Cerebellar cortex (tissue), 1 donor: ENCODE measurements around the gene RNF133.

ENCODE experiments used
- DNase-seq: peaks from one replicate; pipeline ENCODE4 v3.0.0-alpha.2; 2015; ENCODE audit warnings: low spot score

Gene RNF133, protein sequence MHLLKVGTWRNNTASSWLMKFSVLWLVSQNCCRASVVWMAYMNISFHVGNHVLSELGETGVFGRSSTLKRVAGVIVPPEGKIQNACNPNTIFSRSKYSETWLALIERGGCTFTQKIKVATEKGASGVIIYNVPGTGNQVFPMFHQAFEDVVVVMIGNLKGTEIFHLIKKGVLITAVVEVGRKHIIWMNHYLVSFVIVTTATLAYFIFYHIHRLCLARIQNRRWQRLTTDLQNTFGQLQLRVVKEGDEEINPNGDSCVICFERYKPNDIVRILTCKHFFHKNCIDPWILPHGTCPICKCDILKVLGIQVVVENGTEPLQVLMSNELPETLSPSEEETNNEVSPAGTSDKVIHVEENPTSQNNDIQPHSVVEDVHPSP

DNA sequence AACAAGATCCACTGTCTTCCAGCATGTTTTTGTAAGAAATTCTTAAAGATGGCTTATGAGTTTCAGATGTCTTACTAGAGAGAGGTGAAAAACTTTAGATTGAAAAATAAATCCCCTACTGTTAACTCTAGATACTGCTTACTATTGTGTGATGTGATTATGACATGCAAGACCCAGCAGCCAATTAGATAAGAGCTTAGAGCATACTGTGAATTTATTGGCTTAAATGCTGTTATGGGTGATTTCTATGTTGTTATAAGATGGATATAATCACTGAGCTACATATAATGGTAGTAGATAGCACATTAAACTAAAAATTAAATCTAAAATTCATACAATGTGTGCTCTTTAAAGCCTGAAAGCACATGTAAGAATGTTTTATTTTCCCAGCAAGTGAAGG lies at the start of gene RNF133:
RNF133 (minus strand) TSS at position 101 of the 400 bp plus-strand sequence. CDS start 199 bp downstream, outside the sequence.
- DNase-seq = no peak

GRCh38 chr7:122748195-122748594 lies 49.3 kb upstream of the RNF133 start:
- peak; percentile 86 for DNase-seq

DNA sequence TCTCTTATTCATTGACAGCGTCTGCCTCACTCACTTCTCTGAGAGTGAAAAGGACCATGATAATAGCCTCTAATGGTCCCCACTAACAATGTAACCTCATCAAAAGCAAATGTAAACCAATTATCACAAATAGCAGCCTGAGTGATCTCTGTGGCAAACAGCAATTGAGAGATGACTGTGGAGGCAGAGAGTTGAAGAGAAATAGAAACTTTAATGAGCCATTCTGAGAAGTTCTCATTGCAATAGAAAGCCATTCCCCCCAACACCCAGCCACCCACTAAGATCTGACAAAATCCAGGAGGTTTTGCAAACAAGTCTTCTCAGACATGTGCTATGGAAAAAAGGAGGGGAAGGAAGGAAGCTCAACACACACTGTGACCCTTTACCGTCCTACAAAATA lies 48.0 kb upstream of the RNF133 start:
- DNase-seq = no peak

- no peak for DNase-seq
These were observed 44.3 kb upstream of the RNF133 start for GRCh38 chr7:122743211-122743610.

GRCh38 chr7:122738947-122739346 lies 40.0 kb upstream of the RNF133 start:
- DNase-seq = no peak

GRCh38 chr7:122736183-122736582 lies 37.3 kb upstream of the RNF133 start:
- DNase-seq = peak; percentile 87

- no peak for DNase-seq
These were observed 28.8 kb upstream of the RNF133 start for GRCh38 chr7:122727759-122728158.

GRCh38 chr7:122727354-122727753 lies 28.4 kb upstream of the RNF133 start:
- DNase-seq = no peak

- DNase-seq = peak; percentile 68
These were observed 28.0 kb upstream of the RNF133 start for GRCh38 chr7:122726881-122727280.

DNA sequence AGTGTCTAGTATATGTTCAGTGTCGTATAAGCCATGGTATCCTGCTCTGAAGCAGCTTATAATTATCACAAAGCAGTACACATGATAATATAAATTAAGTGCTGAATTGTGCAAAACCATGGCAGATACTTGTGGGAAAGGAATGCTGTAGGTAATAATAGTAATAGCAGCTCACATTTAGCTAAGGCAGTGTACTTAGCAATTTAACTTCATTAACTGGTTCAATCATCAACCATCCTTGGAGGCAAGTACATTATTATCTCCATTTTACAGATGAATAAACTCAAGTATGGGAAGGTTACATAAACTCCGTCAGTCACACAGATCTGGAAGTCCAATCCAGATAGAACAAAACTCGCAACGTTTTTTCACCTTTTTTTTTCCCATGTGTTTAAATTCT lies 25.4 kb upstream of the RNF133 start:
- DNase-seq = no peak

DNA sequence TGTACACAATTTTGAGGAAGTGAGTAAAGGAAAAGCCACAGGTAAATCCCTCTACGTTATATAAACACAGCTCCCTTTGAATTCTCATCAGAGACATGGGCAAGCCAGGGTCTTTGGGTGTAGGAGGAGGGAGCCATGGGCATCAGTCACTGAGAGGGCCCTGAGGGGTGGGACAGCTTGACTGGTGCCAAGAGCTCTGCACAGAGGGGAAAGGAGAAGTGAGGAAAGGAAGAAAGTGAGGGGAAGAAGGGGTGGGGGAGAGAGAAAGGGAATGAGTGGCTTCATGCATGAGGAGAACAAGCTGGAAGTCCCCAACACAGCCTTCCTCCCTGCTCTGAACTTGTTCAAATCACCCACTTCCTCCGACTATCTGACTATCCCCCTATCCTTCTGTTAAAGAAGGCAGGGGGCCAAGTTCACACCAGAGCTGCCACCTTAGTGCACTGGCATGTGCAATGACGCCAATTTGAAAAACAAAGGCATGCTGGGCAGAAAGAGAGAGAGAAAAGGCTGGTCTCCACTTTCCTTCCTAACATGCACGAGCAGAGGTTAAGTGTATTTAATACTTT lies 20.2 kb upstream of the RNF133 start:
- DNase-seq = peak; percentile 62

- no peak for DNase-seq
These were observed 18.6 kb upstream of the RNF133 start for GRCh38 chr7:122717356-122718089.

DNA sequence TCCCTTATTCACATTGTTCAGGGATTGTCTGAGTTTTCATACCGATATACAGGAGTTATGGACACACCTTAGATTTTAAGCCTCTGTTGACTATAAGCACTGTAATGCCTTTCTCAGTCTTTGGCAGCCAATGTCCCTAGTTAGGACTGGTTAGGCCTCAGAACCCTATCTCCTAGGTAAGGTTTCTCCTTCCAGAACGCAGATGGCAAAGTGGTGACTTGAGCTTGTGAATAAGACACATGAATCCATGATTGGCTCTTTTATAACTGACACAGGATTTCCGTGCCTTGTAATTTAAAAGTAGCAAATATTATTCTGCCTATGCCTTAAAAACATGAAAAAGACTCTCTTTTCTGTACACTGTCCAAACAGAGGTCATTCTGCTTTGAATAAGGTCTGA lies 16.3 kb upstream of the RNF133 start:
- peak; percentile 62 for DNase-seq

- peak; percentile 76 for DNase-seq
These were observed 12.0 kb upstream of the RNF133 start for GRCh38 chr7:122710916-122711315.

- DNase-seq = no peak
These were observed 11.2 kb upstream of the RNF133 start for GRCh38 chr7:122709930-122710646.

- no peak for DNase-seq
These were observed 7.9 kb upstream of the RNF133 start for GRCh38 chr7:122706836-122707235.

DNA sequence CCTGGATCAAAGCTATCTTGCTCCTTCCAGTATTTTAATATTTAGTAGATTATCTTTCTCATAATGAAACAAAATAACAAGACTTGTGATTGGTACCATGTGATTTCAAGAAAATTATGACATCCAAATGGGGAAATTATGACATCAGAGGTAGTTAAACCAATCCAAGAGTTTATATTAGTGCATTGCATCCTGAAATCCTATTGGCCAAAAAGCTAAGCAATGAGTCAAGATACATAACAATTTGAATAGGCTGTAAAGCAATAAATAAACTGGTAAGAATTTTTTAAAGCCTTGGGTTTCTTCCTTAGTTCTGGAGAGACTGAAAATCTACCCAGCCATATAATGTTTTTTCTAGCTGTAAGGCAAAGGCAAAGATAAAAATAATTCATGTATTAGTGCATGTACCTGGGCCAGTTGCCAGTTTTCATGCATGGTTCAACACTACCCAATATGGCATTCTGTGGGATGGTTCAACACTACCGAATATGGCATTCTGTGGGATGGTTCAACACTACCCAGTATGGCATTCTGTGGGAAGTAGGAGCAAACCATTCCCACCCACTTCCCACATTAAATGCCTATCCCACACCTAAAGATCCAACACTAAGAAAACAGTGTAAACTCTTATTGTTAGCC lies 4.1 kb upstream of the RNF133 start, which contains the start of gene RNF148:
RNF148 (minus strand) TSS at position 51 of the 639 bp plus-strand sequence. CDS start 172 bp downstream, outside the sequence.
- no peak for DNase-seq

GRCh38 chr7:122695816-122696215 lies 3.1 kb downstream of the RNF133 start:
- DNase-seq = no peak

DNA sequence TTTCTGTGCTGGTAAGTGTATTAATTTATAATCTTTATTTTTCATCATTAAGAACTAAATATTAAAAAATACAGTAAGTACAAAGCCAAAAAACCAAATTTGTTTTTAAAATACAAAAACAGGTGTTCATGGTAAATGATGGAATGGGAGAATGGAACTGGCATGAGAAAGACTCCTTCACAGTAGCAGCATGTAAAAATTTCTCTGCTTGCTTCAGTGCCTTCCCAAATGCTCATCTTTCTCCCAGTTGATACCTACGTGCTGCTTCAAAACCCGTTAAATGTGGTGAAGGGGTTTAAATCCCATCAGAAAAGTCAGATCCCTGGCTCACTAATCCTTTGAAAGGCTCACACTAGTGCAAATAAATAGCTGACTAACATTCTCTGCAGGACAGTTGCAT lies 4.2 kb downstream of the RNF133 start:
- DNase-seq = peak; percentile 69

DNA sequence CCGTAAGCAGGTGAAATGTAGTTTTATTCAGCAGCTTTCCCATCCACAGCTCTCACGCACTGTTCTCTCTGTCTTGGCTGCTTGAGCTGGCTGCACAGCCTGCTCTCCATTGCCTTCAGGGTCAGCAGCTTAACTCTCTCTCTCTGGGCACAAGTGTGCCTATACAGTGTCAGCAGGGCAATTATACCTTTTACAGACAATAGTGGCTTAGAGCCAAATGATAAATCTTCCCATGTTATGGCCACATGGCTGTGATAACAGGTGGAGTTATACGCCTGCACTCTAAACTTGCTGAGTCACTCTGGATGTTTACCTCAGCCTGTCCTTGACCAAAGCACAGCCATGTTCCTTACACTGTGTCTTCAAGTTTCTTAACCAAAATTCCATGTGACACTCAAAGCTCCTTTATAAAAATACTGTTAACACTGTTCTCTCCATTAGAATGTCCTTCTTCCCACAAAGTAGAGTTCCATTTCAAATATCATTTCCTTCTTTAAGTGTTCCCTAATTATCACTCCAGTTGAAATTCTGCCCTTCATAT lies 6.1 kb downstream of the RNF133 start:
- no peak for DNase-seq

DNA sequence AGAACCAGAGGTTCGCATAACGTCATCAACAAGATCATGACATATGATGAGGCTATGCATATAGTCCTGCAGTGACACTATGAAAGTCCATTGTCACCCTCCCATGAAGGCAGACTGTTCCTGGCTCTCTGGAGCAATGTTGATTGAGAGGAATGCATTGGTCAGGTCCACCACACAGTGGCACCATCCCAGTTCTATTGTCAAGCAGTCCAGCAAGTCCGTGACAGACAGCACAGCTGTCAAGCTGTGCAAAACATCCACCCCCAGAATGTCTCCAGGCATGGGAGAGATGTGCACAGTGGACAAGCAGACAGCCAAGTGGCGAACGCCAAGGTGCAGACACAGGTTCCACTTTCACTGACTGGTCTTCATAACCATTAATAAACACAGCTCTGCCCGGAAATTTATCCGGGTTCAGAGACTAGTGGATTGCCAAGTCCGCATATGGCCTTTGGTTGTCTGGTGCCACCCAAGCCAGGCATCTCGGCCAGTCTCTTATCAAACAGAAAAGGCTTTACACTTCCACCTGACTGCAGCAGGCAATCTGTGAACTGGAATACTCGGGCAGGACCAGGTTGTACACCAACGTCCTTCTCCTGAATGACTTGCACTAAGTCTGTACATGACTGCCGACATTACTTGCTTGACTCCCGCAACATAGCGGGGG lies 7.2 kb downstream of the RNF133 start:
- DNase-seq = peak; percentile 79
